D721Med (cell line): ENCODE data around the gene RNF34.

ENCODE experiments used
- DNase-seq: peaks from one replicate; pipeline ENCODE4 v3.0.0; 2011; ENCODE audit warnings: low spot score; ENCODE audit not compliant: insufficient read length
- FAIRE-seq: peaks from 2 replicates; lab custom pipeline; 2011; peaks lifted over from hg19 to GRCh38; lab: Jason Lieb, UNC
- TF ChIP-seq, protein P1 (sequence below): IDR thresholded peaks from 2 replicates; pipeline ENCODE4 v1.5.1; 2012; ENCODE audit warnings: mild to moderate bottlenecking, control low read depth; ENCODE audit not compliant: insufficient read depth; ENCODE audit errors: missing control alignments

The RNF34 gene

DNA sequence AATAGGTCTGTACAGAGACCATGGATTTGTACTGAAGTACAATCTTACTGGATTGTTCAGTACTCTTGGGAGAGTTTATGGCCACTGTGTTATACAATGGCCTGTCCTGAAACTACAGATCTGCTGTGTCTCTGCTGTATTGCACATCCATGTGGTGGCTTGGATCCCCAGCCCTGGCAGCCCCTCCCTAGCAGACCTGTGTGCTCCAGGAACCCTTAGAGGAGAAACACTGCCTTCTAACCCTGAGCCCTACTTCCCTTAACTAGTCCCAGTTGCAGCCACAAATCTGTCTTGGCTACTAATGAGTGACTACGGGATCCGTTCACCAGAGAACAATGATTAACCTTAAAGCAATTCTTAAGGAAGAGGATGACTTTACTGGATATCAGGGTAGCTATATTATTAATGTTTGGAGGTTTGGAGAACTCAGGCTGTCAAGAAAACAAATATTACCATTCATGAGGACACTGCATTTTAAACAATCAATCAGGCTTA, 27.7 kb downstream of the RNF34 start:
- no peak for FAIRE-seq
- TF ChIP-seq, protein P1, sequence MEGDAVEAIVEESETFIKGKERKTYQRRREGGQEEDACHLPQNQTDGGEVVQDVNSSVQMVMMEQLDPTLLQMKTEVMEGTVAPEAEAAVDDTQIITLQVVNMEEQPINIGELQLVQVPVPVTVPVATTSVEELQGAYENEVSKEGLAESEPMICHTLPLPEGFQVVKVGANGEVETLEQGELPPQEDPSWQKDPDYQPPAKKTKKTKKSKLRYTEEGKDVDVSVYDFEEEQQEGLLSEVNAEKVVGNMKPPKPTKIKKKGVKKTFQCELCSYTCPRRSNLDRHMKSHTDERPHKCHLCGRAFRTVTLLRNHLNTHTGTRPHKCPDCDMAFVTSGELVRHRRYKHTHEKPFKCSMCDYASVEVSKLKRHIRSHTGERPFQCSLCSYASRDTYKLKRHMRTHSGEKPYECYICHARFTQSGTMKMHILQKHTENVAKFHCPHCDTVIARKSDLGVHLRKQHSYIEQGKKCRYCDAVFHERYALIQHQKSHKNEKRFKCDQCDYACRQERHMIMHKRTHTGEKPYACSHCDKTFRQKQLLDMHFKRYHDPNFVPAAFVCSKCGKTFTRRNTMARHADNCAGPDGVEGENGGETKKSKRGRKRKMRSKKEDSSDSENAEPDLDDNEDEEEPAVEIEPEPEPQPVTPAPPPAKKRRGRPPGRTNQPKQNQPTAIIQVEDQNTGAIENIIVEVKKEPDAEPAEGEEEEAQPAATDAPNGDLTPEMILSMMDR: no peak
- DNase-seq: no peak

DNA sequence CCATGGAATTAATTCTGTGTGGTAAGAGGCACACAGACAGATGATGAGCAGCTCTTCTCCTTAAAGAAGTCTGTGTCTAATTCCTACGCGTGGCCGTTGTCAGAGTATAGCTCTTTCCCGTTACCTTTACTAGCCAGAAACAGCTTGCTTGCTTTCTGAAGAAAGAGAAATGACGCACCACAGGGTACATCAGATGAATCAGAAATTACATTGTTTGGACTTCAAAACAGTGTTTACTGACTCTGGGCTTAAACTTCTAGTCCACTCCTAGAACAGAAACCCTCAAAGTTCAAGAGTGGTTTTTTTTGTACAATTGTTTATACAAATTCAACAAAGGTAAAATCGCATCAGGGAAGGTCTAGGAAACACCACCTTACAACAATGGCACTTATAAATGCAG, 29.0 kb downstream of the RNF34 start:
- no peak for DNase-seq
- TF ChIP-seq, protein P1: no peak
- FAIRE-seq: no peak

DNA sequence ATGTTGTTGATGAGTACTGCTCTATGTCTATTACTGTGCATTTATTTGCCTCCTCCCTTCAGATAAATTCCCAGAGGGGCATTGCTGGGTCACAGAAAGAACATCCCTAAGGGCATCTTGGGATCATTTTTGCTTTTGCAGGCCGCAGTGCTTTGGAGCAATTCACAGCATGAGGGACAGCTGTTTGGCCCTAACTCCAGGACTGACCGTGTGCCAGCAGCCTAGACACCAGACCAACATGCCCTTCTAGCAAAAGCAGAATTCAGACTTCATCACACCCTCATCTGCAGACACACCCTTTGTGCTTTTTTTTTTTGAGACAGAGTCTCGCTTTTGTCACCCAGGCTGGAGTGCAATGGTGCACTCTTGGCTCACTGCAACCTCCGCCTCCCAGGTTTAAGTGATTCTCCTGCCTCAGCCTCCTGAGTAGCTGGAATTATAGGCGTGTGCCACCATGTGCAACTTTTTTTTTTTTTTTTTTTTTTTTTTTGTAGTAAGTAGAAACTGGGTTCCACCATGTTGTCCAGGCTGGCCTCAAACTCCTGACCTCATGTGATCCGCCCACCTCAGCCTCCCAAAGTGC, 31.0 kb downstream of the RNF34 start:
- TF ChIP-seq, protein P1: no peak
- FAIRE-seq (no peak), DNase-seq (no peak)

DNA sequence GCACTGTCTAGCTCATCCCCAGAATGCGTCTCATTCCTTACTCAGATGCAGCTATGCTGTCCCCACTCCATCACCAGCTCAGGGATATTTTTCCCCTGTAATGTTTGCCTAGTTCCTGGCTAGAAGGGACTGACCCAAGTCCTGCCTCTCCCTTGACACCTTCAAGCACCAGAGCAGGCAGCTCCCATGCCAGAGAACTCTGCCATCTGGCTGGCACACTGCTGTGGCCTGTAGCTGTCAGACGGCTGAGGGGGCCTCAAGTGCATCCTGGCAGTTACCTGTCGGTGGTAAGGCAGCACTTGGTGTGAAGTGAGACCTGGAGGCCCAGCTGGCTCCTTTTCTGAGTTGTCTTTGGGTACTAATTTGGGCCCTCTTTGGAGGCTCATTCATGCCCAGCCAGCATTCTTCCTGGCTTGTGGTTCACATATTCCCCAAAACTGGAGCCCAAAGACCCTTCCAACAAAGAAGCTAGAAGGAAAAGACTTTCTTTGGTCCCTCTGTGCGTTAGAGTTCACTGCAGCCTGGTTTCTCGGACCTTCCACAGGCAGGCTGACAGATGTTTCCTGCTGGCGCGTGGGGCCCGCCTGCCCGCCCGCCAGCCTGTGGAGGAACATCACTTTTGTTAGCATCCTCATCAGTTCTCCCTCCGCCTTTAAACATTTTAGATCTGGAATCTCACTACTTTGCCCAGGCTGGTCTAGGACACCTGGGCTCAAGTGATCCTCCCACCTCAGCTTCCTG, 33.0 kb downstream of the RNF34 start:
- no peak for DNase-seq
- TF ChIP-seq, protein P1: no peak
- FAIRE-seq: no peak

DNA sequence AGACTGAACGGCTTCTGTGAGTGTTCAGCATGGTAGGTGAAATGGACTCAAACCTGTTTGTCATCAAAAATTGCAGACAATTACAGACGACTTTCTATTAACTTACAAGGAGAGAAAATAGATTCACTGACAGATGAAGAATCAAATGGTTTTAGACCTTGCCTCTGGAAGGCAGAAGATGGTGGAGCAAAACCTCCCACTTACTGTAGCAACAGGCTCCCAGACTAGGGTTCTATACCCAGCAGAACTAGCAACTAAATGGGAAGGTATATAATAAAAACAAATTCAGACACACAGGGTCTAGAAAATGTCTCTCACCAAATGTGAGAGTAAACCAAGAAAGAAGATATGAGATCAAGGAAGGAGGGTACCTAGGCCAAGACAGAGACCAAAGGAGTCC, 36.8 kb downstream of the RNF34 start:
- DNase-seq (no peak), FAIRE-seq (no peak)
- TF ChIP-seq, protein P1: no peak

DNA sequence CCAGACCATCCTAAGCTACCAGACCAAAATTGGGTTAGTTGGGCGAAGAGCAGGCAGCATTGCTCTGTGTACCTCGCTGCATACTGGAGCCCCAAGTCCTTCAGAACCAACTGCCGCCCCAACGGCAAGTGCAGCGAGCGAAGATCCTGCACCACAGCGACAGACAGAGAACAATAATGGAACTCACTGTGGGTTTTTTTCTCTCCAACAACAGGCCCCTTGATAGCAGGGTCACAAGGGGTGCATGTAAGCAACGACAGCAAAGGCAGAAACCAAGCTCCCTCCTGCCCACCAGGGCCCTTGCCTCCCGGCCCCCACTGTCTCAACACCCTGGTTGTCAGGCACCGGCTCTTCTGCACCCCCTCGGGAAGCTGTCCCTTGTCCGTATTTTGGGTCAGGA, 39.0 kb downstream of the RNF34 start:
- TF ChIP-seq, protein P1: no peak
- DNase-seq: no peak
- no peak for FAIRE-seq

DNA sequence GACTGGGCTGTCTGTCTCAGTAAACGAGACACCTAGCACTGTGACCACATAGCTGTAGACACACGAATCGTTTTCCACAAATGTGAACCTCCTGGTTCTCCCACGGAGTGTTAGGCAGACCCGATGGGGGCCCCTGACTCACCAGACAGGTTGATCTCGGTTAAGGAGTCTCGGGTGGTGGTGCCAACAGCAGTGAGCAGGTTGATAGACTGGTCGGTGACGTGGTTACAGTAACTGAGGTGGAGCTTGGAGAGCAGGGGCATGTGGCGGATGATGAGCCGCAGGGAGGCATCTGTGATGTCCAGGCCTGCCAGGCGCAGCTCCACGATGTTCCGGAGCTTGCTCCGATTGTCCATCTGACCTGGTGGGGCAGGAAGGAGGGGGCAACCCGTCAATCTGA, 39.8 kb downstream of the RNF34 start:
- no peak for FAIRE-seq
- DNase-seq: no peak
- TF ChIP-seq, protein P1: no peak
